ENCODE measurements around the gene NCOA7. TPM values are rescaled to one million over a fixed set of nuclear protein-coding genes. Genes with fewer than 3 reads are reported as not detected.

The NCOA7 gene
- total and polyA plus RNA-seq, 9 of the 15 experiments (the other 6 are each of a cell fraction or from before 2014, with no cell fraction given), result 5.8 to 14.6 (median 9.3) TPM

DNA sequence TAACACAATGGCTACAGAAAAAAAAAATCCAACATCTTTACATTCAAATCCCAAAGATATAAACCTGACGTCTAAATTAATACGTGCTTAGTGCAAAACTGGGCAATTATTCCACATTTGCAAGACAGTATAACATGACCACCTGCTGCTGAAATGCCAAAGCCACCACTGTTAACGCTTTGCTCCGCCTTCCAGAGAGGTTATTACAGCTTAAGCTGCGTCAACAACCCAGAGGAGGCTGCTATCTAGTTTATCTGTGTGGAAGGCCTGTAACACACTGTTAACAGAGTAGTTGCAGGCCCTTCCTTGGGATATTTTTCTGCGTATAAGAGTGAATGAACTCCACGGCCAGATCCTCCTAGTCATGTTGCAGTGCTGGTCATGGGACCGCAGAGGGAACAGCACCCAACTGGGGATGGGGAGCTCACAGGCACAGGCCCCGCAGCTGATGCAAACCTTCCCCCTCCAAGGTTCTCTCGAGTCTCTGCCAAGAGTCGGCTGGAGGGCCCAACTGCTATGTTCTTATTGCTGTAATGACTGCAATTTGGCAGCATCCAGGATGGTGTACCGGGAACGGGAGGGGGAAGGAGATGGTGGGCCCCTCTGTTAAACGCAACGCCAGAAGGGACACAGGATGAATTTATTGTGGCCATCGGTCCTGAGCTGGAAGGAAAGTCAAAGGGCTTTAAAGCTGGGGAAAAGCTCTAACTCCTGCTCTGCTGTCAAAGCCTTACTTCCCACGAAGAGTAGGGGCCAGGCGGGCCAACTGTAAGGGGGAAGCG is 993 bp upstream of the NCOA7 start (continued):
- TF ChIP-seq CREB3L1 (IDR thresholded peaks at IDR 0.05; ENCODE audit: borderline replicate concordance, low read depth) (0 out of 2 replicates have a peak, but pooled peaks have one; percentile 17), ARNT (IDR thresholded peaks at IDR 0.05) (peak; percentile 39 to 49; a peak in 2 of 4 replicates), RBM34 (IDR thresholded peaks at IDR 0.05; ENCODE audit: borderline replicate concordance, insufficient read depth, low read length) (no peak), ZNF655 (CRISPR knock-in tag; IDR thresholded peaks at IDR 0.05) (no peak), DMBX1 (CRISPR knock-in tag; IDR thresholded peaks at IDR 0.05; ENCODE audit: borderline replicate concordance) (no peak), POLR2AphosphoS5 (IDR thresholded peaks at IDR 0.05; ENCODE audit: control insufficient read depth, insufficient read depth, low read depth, low read length) (peak; percentile 87), FOXM1 (IDR thresholded peaks at IDR 0.05; ENCODE audit: low read depth) (peak; percentile 27; the same call in 1 of the 2 replicates), FOXM1 (CRISPR knock-in tag; IDR thresholded peaks at IDR 0.05; ENCODE audit: low read depth) (no peak)
- TF ChIP-seq, protein P1, sequence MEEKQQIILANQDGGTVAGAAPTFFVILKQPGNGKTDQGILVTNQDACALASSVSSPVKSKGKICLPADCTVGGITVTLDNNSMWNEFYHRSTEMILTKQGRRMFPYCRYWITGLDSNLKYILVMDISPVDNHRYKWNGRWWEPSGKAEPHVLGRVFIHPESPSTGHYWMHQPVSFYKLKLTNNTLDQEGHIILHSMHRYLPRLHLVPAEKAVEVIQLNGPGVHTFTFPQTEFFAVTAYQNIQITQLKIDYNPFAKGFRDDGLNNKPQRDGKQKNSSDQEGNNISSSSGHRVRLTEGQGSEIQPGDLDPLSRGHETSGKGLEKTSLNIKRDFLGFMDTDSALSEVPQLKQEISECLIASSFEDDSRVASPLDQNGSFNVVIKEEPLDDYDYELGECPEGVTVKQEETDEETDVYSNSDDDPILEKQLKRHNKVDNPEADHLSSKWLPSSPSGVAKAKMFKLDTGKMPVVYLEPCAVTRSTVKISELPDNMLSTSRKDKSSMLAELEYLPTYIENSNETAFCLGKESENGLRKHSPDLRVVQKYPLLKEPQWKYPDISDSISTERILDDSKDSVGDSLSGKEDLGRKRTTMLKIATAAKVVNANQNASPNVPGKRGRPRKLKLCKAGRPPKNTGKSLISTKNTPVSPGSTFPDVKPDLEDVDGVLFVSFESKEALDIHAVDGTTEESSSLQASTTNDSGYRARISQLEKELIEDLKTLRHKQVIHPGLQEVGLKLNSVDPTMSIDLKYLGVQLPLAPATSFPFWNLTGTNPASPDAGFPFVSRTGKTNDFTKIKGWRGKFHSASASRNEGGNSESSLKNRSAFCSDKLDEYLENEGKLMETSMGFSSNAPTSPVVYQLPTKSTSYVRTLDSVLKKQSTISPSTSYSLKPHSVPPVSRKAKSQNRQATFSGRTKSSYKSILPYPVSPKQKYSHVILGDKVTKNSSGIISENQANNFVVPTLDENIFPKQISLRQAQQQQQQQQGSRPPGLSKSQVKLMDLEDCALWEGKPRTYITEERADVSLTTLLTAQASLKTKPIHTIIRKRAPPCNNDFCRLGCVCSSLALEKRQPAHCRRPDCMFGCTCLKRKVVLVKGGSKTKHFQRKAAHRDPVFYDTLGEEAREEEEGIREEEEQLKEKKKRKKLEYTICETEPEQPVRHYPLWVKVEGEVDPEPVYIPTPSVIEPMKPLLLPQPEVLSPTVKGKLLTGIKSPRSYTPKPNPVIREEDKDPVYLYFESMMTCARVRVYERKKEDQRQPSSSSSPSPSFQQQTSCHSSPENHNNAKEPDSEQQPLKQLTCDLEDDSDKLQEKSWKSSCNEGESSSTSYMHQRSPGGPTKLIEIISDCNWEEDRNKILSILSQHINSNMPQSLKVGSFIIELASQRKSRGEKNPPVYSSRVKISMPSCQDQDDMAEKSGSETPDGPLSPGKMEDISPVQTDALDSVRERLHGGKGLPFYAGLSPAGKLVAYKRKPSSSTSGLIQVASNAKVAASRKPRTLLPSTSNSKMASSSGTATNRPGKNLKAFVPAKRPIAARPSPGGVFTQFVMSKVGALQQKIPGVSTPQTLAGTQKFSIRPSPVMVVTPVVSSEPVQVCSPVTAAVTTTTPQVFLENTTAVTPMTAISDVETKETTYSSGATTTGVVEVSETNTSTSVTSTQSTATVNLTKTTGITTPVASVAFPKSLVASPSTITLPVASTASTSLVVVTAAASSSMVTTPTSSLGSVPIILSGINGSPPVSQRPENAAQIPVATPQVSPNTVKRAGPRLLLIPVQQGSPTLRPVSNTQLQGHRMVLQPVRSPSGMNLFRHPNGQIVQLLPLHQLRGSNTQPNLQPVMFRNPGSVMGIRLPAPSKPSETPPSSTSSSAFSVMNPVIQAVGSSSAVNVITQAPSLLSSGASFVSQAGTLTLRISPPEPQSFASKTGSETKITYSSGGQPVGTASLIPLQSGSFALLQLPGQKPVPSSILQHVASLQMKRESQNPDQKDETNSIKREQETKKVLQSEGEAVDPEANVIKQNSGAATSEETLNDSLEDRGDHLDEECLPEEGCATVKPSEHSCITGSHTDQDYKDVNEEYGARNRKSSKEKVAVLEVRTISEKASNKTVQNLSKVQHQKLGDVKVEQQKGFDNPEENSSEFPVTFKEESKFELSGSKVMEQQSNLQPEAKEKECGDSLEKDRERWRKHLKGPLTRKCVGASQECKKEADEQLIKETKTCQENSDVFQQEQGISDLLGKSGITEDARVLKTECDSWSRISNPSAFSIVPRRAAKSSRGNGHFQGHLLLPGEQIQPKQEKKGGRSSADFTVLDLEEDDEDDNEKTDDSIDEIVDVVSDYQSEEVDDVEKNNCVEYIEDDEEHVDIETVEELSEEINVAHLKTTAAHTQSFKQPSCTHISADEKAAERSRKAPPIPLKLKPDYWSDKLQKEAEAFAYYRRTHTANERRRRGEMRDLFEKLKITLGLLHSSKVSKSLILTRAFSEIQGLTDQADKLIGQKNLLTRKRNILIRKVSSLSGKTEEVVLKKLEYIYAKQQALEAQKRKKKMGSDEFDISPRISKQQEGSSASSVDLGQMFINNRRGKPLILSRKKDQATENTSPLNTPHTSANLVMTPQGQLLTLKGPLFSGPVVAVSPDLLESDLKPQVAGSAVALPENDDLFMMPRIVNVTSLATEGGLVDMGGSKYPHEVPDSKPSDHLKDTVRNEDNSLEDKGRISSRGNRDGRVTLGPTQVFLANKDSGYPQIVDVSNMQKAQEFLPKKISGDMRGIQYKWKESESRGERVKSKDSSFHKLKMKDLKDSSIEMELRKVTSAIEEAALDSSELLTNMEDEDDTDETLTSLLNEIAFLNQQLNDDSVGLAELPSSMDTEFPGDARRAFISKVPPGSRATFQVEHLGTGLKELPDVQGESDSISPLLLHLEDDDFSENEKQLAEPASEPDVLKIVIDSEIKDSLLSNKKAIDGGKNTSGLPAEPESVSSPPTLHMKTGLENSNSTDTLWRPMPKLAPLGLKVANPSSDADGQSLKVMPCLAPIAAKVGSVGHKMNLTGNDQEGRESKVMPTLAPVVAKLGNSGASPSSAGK (IDR thresholded peaks at IDR 0.05), result peak; percentile 51; the same call in 1 of the 2 replicates
- TF ChIP-seq, protein P2, sequence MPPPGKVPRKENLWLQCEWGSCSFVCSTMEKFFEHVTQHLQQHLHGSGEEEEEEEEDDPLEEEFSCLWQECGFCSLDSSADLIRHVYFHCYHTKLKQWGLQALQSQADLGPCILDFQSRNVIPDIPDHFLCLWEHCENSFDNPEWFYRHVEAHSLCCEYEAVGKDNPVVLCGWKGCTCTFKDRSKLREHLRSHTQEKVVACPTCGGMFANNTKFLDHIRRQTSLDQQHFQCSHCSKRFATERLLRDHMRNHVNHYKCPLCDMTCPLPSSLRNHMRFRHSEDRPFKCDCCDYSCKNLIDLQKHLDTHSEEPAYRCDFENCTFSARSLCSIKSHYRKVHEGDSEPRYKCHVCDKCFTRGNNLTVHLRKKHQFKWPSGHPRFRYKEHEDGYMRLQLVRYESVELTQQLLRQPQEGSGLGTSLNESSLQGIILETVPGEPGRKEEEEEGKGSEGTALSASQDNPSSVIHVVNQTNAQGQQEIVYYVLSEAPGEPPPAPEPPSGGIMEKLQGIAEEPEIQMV (tag; conservative IDR thresholded peaks at IDR 0.05; ENCODE audit: low read depth), result peak; percentile 94
